Measurements from ENCODE around the gene TSPAN9. TPM values are rescaled to one million over a fixed set of nuclear protein-coding genes. Genes with fewer than 3 reads are reported as not detected.

Gene TSPAN9
- polyA plus RNA-seq, 2 of the 4 experiments (the other 2 are of a cell fraction): 12.4 to 16.1 TPM

DNA sequence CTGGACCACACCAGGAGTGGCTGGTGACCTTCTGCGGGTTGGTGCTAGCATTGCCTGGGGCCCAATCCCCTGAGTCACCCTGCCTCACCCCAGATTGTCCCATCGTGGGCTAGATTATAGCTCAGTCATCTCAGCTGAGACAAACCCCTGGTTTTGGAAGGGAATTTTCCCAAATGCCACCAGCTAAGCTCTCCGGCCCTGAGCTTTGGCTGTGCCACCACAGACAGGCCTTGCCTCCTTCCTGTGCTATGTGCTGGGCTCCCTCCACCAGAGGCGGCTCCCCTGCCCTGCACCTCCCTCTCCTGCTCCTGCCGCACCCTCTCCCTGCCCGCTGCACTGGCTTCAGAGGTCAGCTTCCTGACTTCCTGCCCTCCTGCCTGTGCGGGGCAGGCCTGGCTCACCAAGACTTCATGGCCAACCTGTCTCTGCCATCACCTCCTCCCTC lies 196.3 kb downstream of the TSPAN9 start (continued):
- TF ChIP-seq TP53 (CRISPR knock-in tag; IDR thresholded peaks at IDR 0.05) (no peak), CBX8 (IDR thresholded peaks at IDR 0.05) (no peak), HDAC2 (IDR thresholded peaks at IDR 0.05) (no peak)
- TF ChIP-seq, protein P1, sequence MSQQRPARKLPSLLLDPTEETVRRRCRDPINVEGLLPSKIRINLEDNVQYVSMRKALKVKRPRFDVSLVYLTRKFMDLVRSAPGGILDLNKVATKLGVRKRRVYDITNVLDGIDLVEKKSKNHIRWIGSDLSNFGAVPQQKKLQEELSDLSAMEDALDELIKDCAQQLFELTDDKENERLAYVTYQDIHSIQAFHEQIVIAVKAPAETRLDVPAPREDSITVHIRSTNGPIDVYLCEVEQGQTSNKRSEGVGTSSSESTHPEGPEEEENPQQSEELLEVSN (IDR thresholded peaks at IDR 0.05; ENCODE audit: borderline replicate concordance, low read depth): no peak

DNA sequence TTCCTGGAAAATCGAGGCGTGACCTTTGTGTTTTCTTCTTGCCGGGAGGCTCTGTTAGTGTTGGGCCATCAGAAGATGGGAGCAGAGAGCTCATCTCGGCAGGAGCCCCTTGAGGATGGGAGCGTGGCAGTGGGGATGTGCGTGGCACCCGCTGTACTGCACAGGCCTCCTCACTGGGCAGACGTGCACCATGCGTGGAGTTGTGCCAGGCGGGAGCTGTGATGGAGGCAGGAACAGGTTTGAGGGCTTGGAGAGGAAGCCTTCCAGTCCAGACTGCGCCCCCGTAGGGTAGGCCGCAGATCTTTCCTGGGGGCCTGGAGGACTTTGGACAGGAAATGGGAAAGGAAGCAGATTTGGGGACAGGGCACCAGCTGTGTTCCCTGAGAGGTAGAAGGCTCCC lies 197.5 kb downstream of the TSPAN9 start:
- H3K4me1 ChIP-seq: peaks cover 10% of the 10 kb centered on the region
- WGBS (ENCODE audit: missing lambda C conversion rate): 87% methylated on average over 12 of the region's 13 CpGs
- no peak overlapping the region for H3K4me3 ChIP-seq
- CTCF ChIA-PET: interaction anchor here (0.5 to 11.7 kb wide), 59 partner anchors 10 to 529 kb away, joined by 3 to 353 read pairs (median 7); no protein-coding TSS in a partner anchor
- DNase-seq (ENCODE audit: low read depth in 1 of 2, low spot score in 1 of 2): no peak
- POLR2A ChIA-PET: interaction anchor here (1.2 kb wide), 1 partner anchor 201 kb away, joined by 4 read pairs; no protein-coding TSS in a partner anchor
- no peaks in the 10 kb centered on the region for H3K9me3 ChIP-seq
- ATAC-seq: peak in 1 of 2 experiments; percentile 4; a peak in 1 of 6 replicates
- H3K27ac ChIP-seq: no peak overlapping the region; a peak in 1 of 6 replicates
- no peak overlapping the region for H3K4me2 ChIP-seq
- TF ChIP-seq ESRRA (IDR thresholded peaks at IDR 0.05; ENCODE audit: borderline replicate concordance, low read length): no peak
- no peak for TF ChIP-seq HES2 (IDR thresholded peaks at IDR 0.05)
- TF ChIP-seq, protein P2, sequence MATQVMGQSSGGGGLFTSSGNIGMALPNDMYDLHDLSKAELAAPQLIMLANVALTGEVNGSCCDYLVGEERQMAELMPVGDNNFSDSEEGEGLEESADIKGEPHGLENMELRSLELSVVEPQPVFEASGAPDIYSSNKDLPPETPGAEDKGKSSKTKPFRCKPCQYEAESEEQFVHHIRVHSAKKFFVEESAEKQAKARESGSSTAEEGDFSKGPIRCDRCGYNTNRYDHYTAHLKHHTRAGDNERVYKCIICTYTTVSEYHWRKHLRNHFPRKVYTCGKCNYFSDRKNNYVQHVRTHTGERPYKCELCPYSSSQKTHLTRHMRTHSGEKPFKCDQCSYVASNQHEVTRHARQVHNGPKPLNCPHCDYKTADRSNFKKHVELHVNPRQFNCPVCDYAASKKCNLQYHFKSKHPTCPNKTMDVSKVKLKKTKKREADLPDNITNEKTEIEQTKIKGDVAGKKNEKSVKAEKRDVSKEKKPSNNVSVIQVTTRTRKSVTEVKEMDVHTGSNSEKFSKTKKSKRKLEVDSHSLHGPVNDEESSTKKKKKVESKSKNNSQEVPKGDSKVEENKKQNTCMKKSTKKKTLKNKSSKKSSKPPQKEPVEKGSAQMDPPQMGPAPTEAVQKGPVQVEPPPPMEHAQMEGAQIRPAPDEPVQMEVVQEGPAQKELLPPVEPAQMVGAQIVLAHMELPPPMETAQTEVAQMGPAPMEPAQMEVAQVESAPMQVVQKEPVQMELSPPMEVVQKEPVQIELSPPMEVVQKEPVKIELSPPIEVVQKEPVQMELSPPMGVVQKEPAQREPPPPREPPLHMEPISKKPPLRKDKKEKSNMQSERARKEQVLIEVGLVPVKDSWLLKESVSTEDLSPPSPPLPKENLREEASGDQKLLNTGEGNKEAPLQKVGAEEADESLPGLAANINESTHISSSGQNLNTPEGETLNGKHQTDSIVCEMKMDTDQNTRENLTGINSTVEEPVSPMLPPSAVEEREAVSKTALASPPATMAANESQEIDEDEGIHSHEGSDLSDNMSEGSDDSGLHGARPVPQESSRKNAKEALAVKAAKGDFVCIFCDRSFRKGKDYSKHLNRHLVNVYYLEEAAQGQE (IDR thresholded peaks at IDR 0.05): no peak
- TF ChIP-seq EHF (CRISPR knock-in tag; IDR thresholded peaks at IDR 0.05): no peak
- TF ChIP-seq JUNB (IDR thresholded peaks at IDR 0.05): no peak
- TF ChIP-seq RNF2 (IDR thresholded peaks at IDR 0.05; ENCODE audit: borderline replicate concordance, low read depth): no peak
- TF ChIP-seq POLR2A (IDR thresholded peaks at IDR 0.05; ENCODE audit: low read length): no peak
- no peak for TF ChIP-seq BCL3 (IDR thresholded peaks at IDR 0.05)
- TF ChIP-seq CEBPB (IDR thresholded peaks at IDR 0.05): no peak
- TF ChIP-seq, protein P3, sequence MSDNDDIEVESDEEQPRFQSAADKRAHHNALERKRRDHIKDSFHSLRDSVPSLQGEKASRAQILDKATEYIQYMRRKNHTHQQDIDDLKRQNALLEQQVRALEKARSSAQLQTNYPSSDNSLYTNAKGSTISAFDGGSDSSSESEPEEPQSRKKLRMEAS (IDR thresholded peaks at IDR 0.05): no peak
- TF ChIP-seq RARB (CRISPR knock-in tag; IDR thresholded peaks at IDR 0.05): no peak
- TF ChIP-seq EP300 (IDR thresholded peaks at IDR 0.05): no peak
- no peak for TF ChIP-seq KDM5A (IDR thresholded peaks at IDR 0.05)
- no peak for FAIRE-seq

GRCh38 chr12:3275171-3276041 lies 198.2 kb downstream of the TSPAN9 start:
- WGBS (ENCODE audit: missing lambda C conversion rate): 43% methylated on average over 29 of the region's 29 CpGs

More at GRCh38 chr12:3275171-3276041, 198.2 kb downstream of the TSPAN9 start:
- peak; percentile 75 to 92 for ATAC-seq
- peak; percentile 62 to 69 for DNase-seq (ENCODE audit: low read depth in 1 of 2, low spot score in 1 of 2)
- POLR2A ChIA-PET: interaction anchor here (1.2 kb wide), 1 partner anchor 202 kb away, joined by 4 read pairs; no protein-coding TSS in a partner anchor
- TF ChIP-seq, protein P4, sequence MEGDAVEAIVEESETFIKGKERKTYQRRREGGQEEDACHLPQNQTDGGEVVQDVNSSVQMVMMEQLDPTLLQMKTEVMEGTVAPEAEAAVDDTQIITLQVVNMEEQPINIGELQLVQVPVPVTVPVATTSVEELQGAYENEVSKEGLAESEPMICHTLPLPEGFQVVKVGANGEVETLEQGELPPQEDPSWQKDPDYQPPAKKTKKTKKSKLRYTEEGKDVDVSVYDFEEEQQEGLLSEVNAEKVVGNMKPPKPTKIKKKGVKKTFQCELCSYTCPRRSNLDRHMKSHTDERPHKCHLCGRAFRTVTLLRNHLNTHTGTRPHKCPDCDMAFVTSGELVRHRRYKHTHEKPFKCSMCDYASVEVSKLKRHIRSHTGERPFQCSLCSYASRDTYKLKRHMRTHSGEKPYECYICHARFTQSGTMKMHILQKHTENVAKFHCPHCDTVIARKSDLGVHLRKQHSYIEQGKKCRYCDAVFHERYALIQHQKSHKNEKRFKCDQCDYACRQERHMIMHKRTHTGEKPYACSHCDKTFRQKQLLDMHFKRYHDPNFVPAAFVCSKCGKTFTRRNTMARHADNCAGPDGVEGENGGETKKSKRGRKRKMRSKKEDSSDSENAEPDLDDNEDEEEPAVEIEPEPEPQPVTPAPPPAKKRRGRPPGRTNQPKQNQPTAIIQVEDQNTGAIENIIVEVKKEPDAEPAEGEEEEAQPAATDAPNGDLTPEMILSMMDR (IDR thresholded peaks at IDR 0.05): peak; percentile 94
- no peak for TF ChIP-seq JUNB (IDR thresholded peaks at IDR 0.05)
- peak; percentile 93 for TF ChIP-seq SMC3 (IDR thresholded peaks at IDR 0.05)
- TF ChIP-seq RAD21 (conservative IDR thresholded peaks at IDR 0.05 in 1 of 2, IDR thresholded peaks at IDR 0.05 in 1 of 2): peak; percentile 92
- TF ChIP-seq BCL3 (IDR thresholded peaks at IDR 0.05): no peak
- no peak for TF ChIP-seq NPAS2 (CRISPR knock-in tag; IDR thresholded peaks at IDR 0.05; ENCODE audit: borderline replicate concordance)
- no peak for TF ChIP-seq ZSCAN20 (CRISPR knock-in tag; IDR thresholded peaks at IDR 0.05)
- CTCF ChIA-PET: interaction anchor here (0.6 to 11.7 kb wide), 76 partner anchors 9 to 554 kb away, joined by 3 to 353 read pairs (median 5); no protein-coding TSS in a partner anchor
- Histone ChIP-seq H3K4me3 (no peak overlapping the region), H3K4me2 (peak overlapping the region; percentile 36; the same call in 2 of the 3 replicates), H3K27ac (no peak overlapping the region), H3K4me1 (peaks cover 10% of the 10 kb centered on the region), H3K9me3 (no peaks in the 10 kb centered on the region)
- FAIRE-seq: no peak
